Measurements from ENCODE around the gene OR56A1.
"Not testable (repeated sequence)": the region's sequence is repeated elsewhere in the genome, so short reads cannot be mapped to it uniquely, and the experiment has no call there.

The OR56A1 gene

GRCh38 chr11:6030708-6031405, at the start of gene OR56A1:
Gene OR56A1, minus strand, starts transcription at chr11:6030758. Its CDS starts 3,066 bp downstream, at chr11:6027692.
- DNase-seq, result no peak

GRCh38 chr11:6079463-6079862, 48.9 kb upstream of the OR56A1 start:
- DNase-seq, result no peak

- no peak for DNase-seq
Measured at GRCh38 chr11:6077723-6078122, 47.2 kb upstream of the OR56A1 start.

- not testable (repeated sequence) for DNase-seq
Measured at GRCh38 chr11:6076443-6076842, 45.9 kb upstream of the OR56A1 start.

GRCh38 chr11:6067502-6067901, 36.9 kb upstream of the OR56A1 start:
- no peak for DNase-seq

- DNase-seq, result no peak
Measured at GRCh38 chr11:6062691-6063358, 32.3 kb upstream of the OR56A1 start.

GRCh38 chr11:6061475-6061874, 30.9 kb upstream of the OR56A1 start:
- DNase-seq, result no peak

GRCh38 chr11:6057452-6057851, 26.9 kb upstream of the OR56A1 start:
- DNase-seq, result no peak

GRCh38 chr11:6055569-6055968, 25.0 kb upstream of the OR56A1 start:
- DNase-seq, result no peak

GRCh38 chr11:6052374-6052773, 21.8 kb upstream of the OR56A1 start:
- DNase-seq, result no peak

- no peak for DNase-seq
Measured at GRCh38 chr11:6040874-6041273, 10.3 kb upstream of the OR56A1 start.

- no peak for DNase-seq
Measured at GRCh38 chr11:6027501-6027900, 3.1 kb downstream of the OR56A1 start.

GRCh38 chr11:6025056-6025455, 5.5 kb downstream of the OR56A1 start:
- DNase-seq, result no peak

- DNase-seq, result peak; percentile 50
Measured at GRCh38 chr11:6022956-6023355, 7.6 kb downstream of the OR56A1 start.

- no peak for DNase-seq
Measured at GRCh38 chr11:6013042-6013441, 17.5 kb downstream of the OR56A1 start.

GRCh38 chr11:6012035-6012668, 18.4 kb downstream of the OR56A1 start:
- DNase-seq, result no peak

GRCh38 chr11:6006846-6007245, 23.7 kb downstream of the OR56A1 start, which contains the start of gene OR56A4:
Gene OR56A4, minus strand, starts transcription at chr11:6006946. Its CDS starts 3,954 bp downstream, at chr11:6002992.
- no peak for DNase-seq

- DNase-seq, result no peak
Measured at GRCh38 chr11:6006395-6006794, 24.2 kb downstream of the OR56A1 start.

- DNase-seq, result no peak
Measured at GRCh38 chr11:6002202-6002699, 28.3 kb downstream of the OR56A1 start.

GRCh38 chr11:5994791-5995190, 35.8 kb downstream of the OR56A1 start:
- DNase-seq, result no peak

GRCh38 chr11:5992604-5993251, 37.8 kb downstream of the OR56A1 start:
- DNase-seq, result no peak

- DNase-seq, result no peak
Measured at GRCh38 chr11:5992150-5992549, 38.4 kb downstream of the OR56A1 start.

GRCh38 chr11:5989203-5989602, 41.4 kb downstream of the OR56A1 start:
- DNase-seq, result no peak

Measured in NCI-H510A treated with DMSO at 0.1 percent for 48 hours (cell line).